Type B pancreatic cell (in vitro differentiated cells): ENCODE results near the gene CCL2. TPM values are rescaled to one million over a fixed set of nuclear protein-coding genes. Genes with fewer than 3 reads are reported as not detected.

Experiments used
- DNase-seq: peaks from one replicate; pipeline ENCODE4 v3.0.0; 2021; ENCODE audit warnings: mixed read lengths; ENCODE audit not compliant: unreplicated experiment; ENCODE audit errors: extremely low spot score
- H3K27ac Mint-ChIP-seq: 2 replicates; pipeline ENCODE4 v1.8.0; 2021; ENCODE audit warnings: mild to moderate bottlenecking, mixed read lengths
- H3K27me3 Mint-ChIP-seq: 2 replicates; pipeline ENCODE4 v1.8.0; 2021; ENCODE audit warnings: mixed read lengths
- H3K36me3 Mint-ChIP-seq: 2 replicates; pipeline ENCODE4 v1.8.0; 2021; ENCODE audit warnings: mixed read lengths
- H3K4me1 Mint-ChIP-seq: one replicate; pipeline ENCODE4 v1.8.0; 2021; ENCODE audit warnings: mixed read lengths; ENCODE audit not compliant: unreplicated experiment
- H3K4me3 Mint-ChIP-seq: 2 replicates; pipeline ENCODE4 v1.8.0; 2021; ENCODE audit warnings: mild to moderate bottlenecking, mixed read lengths
- H3K9me3 Mint-ChIP-seq: 2 replicates; pipeline ENCODE4 v1.8.0; 2021; ENCODE audit warnings: mixed read lengths
- total RNA-seq: library from RNA; stranded (reverse); gene quantifications from 2 replicates; pipeline ENCODE4 v1.2.1, GENCODE V29; 2021; ENCODE audit warnings: low replicate concordance
- TF ChIP-seq, protein P1 (sequence below): fragments of 200-600 bp; sonication (generic); conservative IDR thresholded peaks from 2 replicates; pipeline ENCODE4 v1.5.0; 2021; ENCODE audit warnings: antibody characterized with exemption, mild to moderate bottlenecking

CCL2 gene
- total RNA-seq, 1 donor from 2014 or later = 20.0 TPM

DNA sequence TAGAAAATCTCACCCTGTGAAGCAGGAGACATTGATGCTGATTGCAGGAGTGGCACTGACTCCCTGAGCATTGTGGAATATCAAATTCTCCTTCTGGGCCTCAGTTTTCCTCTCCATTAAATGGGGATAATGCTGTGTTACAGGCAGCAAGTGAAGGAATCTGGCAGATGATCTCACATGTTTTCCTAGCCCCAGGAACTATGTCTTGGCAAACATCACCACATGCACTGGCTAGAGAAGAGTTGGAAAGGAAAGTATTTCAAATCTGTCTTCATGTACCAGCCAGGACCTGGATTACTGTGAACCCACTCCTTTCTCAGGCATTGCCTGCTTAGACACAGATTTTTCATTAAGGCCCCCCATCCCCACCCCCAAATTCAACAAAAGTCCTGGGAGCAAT is 50.5 kb downstream of the CCL2 start:
- Mint-ChIP-seq H3K4me3 (no peak overlapping the region), H3K27ac (no peak overlapping the region), H3K36me3 (no peaks in the 10 kb centered on the region), H3K4me1 (no peaks in the 10 kb centered on the region), H3K9me3 (no peaks in the 10 kb centered on the region), H3K27me3 (peaks cover 6% of the 10 kb centered on the region)
- TF ChIP-seq, protein P1, sequence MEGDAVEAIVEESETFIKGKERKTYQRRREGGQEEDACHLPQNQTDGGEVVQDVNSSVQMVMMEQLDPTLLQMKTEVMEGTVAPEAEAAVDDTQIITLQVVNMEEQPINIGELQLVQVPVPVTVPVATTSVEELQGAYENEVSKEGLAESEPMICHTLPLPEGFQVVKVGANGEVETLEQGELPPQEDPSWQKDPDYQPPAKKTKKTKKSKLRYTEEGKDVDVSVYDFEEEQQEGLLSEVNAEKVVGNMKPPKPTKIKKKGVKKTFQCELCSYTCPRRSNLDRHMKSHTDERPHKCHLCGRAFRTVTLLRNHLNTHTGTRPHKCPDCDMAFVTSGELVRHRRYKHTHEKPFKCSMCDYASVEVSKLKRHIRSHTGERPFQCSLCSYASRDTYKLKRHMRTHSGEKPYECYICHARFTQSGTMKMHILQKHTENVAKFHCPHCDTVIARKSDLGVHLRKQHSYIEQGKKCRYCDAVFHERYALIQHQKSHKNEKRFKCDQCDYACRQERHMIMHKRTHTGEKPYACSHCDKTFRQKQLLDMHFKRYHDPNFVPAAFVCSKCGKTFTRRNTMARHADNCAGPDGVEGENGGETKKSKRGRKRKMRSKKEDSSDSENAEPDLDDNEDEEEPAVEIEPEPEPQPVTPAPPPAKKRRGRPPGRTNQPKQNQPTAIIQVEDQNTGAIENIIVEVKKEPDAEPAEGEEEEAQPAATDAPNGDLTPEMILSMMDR = no peak
- DNase-seq = no peak

DNA sequence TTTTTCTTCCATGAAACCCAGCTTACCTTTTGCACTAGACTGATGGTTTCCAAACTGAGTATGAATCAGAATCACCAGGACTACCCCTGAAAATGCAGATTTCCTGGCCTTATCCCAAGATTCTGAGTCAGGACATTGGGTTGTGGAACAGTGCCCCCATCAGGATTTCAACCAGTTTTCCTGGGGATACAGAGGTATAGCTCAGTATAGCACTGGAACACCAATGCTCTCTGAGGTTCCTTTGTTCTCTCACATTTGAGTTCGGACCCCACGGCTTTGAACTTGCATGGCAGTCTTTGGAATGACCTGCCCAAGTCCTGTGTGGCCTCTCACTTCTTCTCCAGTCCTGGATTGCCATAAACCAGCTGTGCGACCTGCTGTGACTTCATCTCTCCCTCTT is 51.4 kb downstream of the CCL2 start:
- H3K27ac Mint-ChIP-seq = no peak overlapping the region
- TF ChIP-seq, protein P1 = no peak

More for the DNA sequence above, 51.4 kb downstream of the CCL2 start:
- DNase-seq = no peak
- H3K27me3 Mint-ChIP-seq = peaks cover 6% of the 10 kb centered on the region
- H3K4me3 Mint-ChIP-seq = no peak overlapping the region
- H3K4me1 Mint-ChIP-seq = no peaks in the 10 kb centered on the region
- no peaks in the 10 kb centered on the region for H3K36me3 Mint-ChIP-seq
- no peaks in the 10 kb centered on the region for H3K9me3 Mint-ChIP-seq

Other genes with a start within 250 kb of the CCL2 start
- gene CCL7, start 14.9 kb downstream of the CCL2 start, total RNA-seq = not detected in 2 replicates
- not detected in 2 replicates for gene CCL11, start 30.5 kb downstream of the CCL2 start, total RNA-seq
- not detected in 2 replicates for gene CCL8, start 64.2 kb downstream of the CCL2 start, total RNA-seq
- gene CCL13, start 101.2 kb downstream of the CCL2 start, total RNA-seq = not detected in 2 replicates
- not detected in 2 replicates for gene CCL1, start 107.9 kb downstream of the CCL2 start, total RNA-seq